OCI-LY3 (cell line): Measurements from ENCODE around the gene CARD11.

Experiments
- H2AFZ ChIP-seq: fragments of 200-600, 300-600 bp; shearing (Covaris generic); 2 replicates; pipeline ENCODE4 v1.6.0; 2014; ENCODE audit warnings: antibody characterized with exemption, low read depth, low read length
- H3K27ac ChIP-seq: fragments of 200-600, 300-600 bp; sonication (generic); 2 replicates; pipeline ENCODE4 v1.5.1; 2014; ENCODE audit warnings: mild to moderate bottlenecking, low read length, moderate library complexity, mixed read lengths
- H3K27me3 ChIP-seq: fragments of 200-600, 300-600 bp; sonication (generic); 2 replicates; pipeline ENCODE4 v1.6.1; 2014; ENCODE audit warnings: low read depth, low read length, mixed read lengths
- H3K36me3 ChIP-seq: fragments of 200-600, 300-600 bp; sonication (generic); replicated peaks from 2 replicates; pipeline ENCODE3; 2014; ENCODE audit warnings: low read depth, low read length, mixed read lengths
- H3K4me1 ChIP-seq: fragments of 300-600, 200-600 bp; sonication (generic); 2 replicates; pipeline ENCODE4 v1.6.1; 2014; ENCODE audit warnings: low read length, mixed read lengths
- H3K4me2 ChIP-seq: fragments of 200-600, 300-600 bp; sonication (generic); 2 replicates; pipeline ENCODE4 v1.6.1; 2014; ENCODE audit warnings: low read length, mixed read lengths
- H3K4me3 ChIP-seq: fragments of 300-600, 200-600 bp; sonication (generic); 2 replicates; pipeline ENCODE4 v1.5.1; 2014; ENCODE audit warnings: antibody characterized with exemption, mild to moderate bottlenecking, low read length, moderate library complexity
- H3K79me2 ChIP-seq: fragments of 300-600, 200-600 bp; shearing (Covaris generic); 2 replicates; pipeline ENCODE4 v1.6.1; 2014; ENCODE audit warnings: mild to moderate bottlenecking, low read length, mixed read lengths
- H3K9ac ChIP-seq: fragments of 300-600, 200-600 bp; shearing (Covaris generic); 2 replicates; pipeline ENCODE4 v1.6.0; 2014; ENCODE audit warnings: mild to moderate bottlenecking, low read length, moderate library complexity
- H3K9me3 ChIP-seq: fragments of 200-600, 300-600 bp; shearing (Covaris generic); 2 replicates; pipeline ENCODE4 v1.6.1; 2014; ENCODE audit warnings: low read length, mixed read lengths; ENCODE audit not compliant: insufficient read depth
- H4K20me1 ChIP-seq: fragments of 200-600, 300-600 bp; sonication (generic); 2 replicates; pipeline ENCODE4 v1.6.1; 2016; ENCODE audit warnings: low read length, mixed read lengths; ENCODE audit not compliant: insufficient read depth
- CTCF ChIP-seq: fragments of 200-600, 300-600 bp; sonication (generic); IDR thresholded peaks from 2 replicates; pipeline ENCODE4 v1.5.1; 2014; ENCODE audit warnings: antibody characterized with exemption, low read length, low read depth
- EZH2phosphoT487 ChIP-seq: fragments of 200-600 bp; shearing (Covaris generic); IDR thresholded peaks from 2 replicates; pipeline ENCODE4 v1.6.1; 2018; ENCODE audit warnings: antibody characterized with exemption, mixed run types, low read depth

CARD11 gene

GRCh38 chr7:2979201-2979631, 64.5 kb downstream of the CARD11 start:
- peak overlapping the region; percentile 97 for H3K4me2 ChIP-seq
- H3K27ac ChIP-seq, result peak overlapping the region; percentile 100
- peaks cover 45% of the 10 kb centered on the region for H3K4me1 ChIP-seq
- no peaks in the 10 kb centered on the region for H3K27me3 ChIP-seq
- peak overlapping the region; percentile 78 for H3K4me3 ChIP-seq
- peaks cover 9% of the 10 kb centered on the region; the same call in 1 of the 2 replicates for H3K9me3 ChIP-seq
- H3K36me3 ChIP-seq, result peaks cover 38% of the 10 kb centered on the region
- TF ChIP-seq CTCF (peak; percentile 24; the same call in 1 of the 2 replicates), EZH2phosphoT487 (no peak)
- H3K79me2 ChIP-seq, result peaks cover 42% of the 10 kb centered on the region
- no peak overlapping the region for H2AFZ ChIP-seq
- peak overlapping the region; percentile 85 for H3K9ac ChIP-seq
- H4K20me1 ChIP-seq, result no peaks in the 10 kb centered on the region; the same call in 1 of the 2 replicates

GRCh38 chr7:2978408-2978807, 65.3 kb downstream of the CARD11 start:
- H3K79me2 ChIP-seq, result peaks cover 42% of the 10 kb centered on the region
- H3K27me3 ChIP-seq, result no peaks in the 10 kb centered on the region
- peak overlapping the region; percentile 78 for H3K4me3 ChIP-seq
- H3K27ac ChIP-seq, result peak overlapping the region; percentile 100
- H3K4me1 ChIP-seq, result peaks cover 45% of the 10 kb centered on the region
- peak overlapping the region; percentile 97 for H3K4me2 ChIP-seq
- H4K20me1 ChIP-seq, result peaks cover 2% of the 10 kb centered on the region; the same call in 1 of the 2 replicates
- peaks cover 9% of the 10 kb centered on the region; the same call in 1 of the 2 replicates for H3K9me3 ChIP-seq
- H3K36me3 ChIP-seq, result peaks cover 38% of the 10 kb centered on the region
- TF ChIP-seq CTCF (no peak), EZH2phosphoT487 (no peak)
- no peak overlapping the region for H2AFZ ChIP-seq
- H3K9ac ChIP-seq, result peak overlapping the region; percentile 85; the same call in 1 of the 2 replicates

- Histone ChIP-seq H3K9ac (no peak overlapping the region), H3K36me3 (peaks cover 31% of the 10 kb centered on the region), H2AFZ (no peak overlapping the region), H3K27me3 (no peaks in the 10 kb centered on the region), H3K4me2 (no peak overlapping the region), H3K27ac (no peak overlapping the region), H3K4me1 (peaks cover 38% of the 10 kb centered on the region), H3K79me2 (peaks cover 22% of the 10 kb centered on the region), H4K20me1 (peaks cover 3% of the 10 kb centered on the region; the same call in 1 of the 2 replicates), H3K9me3 (no peaks in the 10 kb centered on the region), H3K4me3 (no peak overlapping the region)
- TF ChIP-seq EZH2phosphoT487 (no peak), CTCF (no peak)
These were observed 67.8 kb downstream of the CARD11 start for GRCh38 chr7:2975821-2976371.

DNA sequence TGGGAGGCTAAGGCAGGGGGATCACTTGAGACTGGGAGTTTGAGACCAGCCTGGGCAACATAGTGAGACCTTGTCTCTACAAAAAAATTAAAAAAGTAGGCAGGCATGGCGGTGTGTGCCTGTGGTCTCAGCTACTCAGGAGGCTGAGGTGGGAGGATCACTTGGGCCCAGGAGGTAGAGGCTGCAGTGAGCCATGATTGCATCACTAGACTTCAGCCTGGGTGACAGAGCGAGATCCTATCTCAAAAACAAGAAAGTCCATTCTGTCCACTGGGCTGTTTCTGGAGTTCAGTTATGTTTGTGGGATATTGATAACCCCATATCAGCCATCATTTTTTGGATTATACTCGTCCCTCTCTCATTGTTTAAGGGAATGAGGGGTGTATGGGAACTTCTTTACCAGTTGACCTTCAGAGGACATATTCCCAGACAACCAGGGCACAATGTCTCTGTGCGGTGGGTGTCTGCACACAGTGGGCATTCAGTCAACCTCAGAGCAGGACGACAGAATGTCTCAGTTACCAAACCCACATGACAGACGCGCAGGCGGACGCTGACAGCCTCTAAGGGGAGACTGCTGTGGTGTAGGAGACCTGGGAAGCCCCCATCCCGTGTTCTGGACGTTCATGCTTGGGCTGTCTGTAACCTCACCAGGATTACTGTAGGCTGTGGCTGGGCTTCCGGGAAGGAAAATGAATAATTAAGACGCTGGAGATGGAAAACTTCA, 69.4 kb downstream of the CARD11 start:
- peaks cover 22% of the 10 kb centered on the region for H3K4me1 ChIP-seq
- H3K79me2 ChIP-seq, result peaks cover 7% of the 10 kb centered on the region
- H3K9me3 ChIP-seq, result no peaks in the 10 kb centered on the region
- peaks cover 3% of the 10 kb centered on the region; the same call in 1 of the 2 replicates for H4K20me1 ChIP-seq
- no peak overlapping the region for H3K27ac ChIP-seq
- H2AFZ ChIP-seq, result no peak overlapping the region
- no peak overlapping the region for H3K4me2 ChIP-seq
- TF ChIP-seq EZH2phosphoT487, result no peak
- TF ChIP-seq CTCF, result no peak
- H3K4me3 ChIP-seq, result no peak overlapping the region
- no peak overlapping the region for H3K9ac ChIP-seq
- no peaks in the 10 kb centered on the region for H3K27me3 ChIP-seq
- peaks cover 32% of the 10 kb centered on the region for H3K36me3 ChIP-seq
